Hepatocyte (in vitro differentiated cells): ENCODE data around the gene HELZ2.

Source experiments
- CTCF ChIP-seq: fragments of 200-600 bp; sonication (generic); IDR thresholded peaks from 2 replicates; pipeline ENCODE4 v1.5.1; 2016; ENCODE audit warnings: antibody characterized with exemption, mild to moderate bottlenecking; ENCODE audit not compliant: poor library complexity
- EZH2 ChIP-seq: fragments of 200-600 bp; sonication (generic); IDR thresholded peaks from 2 replicates; pipeline ENCODE4 v1.6.1; 2016; ENCODE audit warnings: antibody characterized with exemption, mild to moderate bottlenecking, borderline replicate concordance

DNA sequence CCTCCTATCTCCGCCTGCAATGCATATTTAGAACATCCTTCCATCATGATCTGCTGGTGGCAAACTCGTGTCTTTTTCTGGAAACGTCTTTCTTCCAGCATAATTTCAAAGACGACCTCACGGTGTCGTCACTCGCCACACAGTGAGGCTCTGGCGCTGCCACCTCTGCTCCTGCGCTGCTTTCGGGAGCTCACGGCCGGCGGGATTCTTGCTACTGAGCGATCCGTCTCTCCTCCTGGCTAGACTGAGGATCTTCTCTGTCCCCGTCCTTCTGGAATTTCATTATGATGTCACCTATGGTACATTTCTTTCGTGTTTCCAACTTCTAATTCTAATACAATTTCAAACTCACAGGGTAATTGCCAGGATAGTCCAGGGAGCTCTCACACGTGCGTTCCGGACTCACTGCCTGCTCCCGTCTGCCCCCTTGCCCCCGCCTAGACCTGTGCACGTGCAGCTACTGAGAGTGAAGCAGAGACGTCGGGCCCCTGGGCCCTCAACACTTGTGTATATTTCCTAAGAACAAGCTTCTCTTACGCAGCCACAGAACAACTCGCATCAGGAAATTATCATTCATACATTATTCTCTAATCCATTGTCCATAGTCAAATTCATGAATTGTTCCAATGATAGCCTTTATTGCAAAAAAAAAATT lies 25.5 kb upstream of the HELZ2 start:
- no peak for TF ChIP-seq CTCF
- no peak for TF ChIP-seq EZH2
